OCI-M1 (cell line): ENCODE measurements around the gene SENP1.
"Not testable (repeated sequence)": the region's sequence is repeated elsewhere in the genome, so short reads cannot be mapped to it uniquely, and the experiment has no call there.

Experiments
- DNase-seq: peaks from one replicate; lab custom pipeline; 2025; lab: John Stamatoyannopoulos, UW

SENP1 gene

GRCh38 chr12:48111312-48111693, 5.4 kb upstream of the SENP1 start:
- DNase-seq = not testable (repeated sequence)

- no peak for DNase-seq
These were observed 4.9 kb upstream of the SENP1 start for GRCh38 chr12:48110691-48111311.

- DNase-seq = no peak
These were observed 3.5 kb upstream of the SENP1 start for GRCh38 chr12:48109424-48109823.

- no peak for DNase-seq
These were observed 1.1 kb upstream of the SENP1 start for GRCh38 chr12:48106681-48107613.

GRCh38 chr12:48105321-48105866, 485 bp downstream of the SENP1 start:
- DNase-seq = peak; percentile 71

- DNase-seq = peak; percentile 43
These were observed 1.3 kb downstream of the SENP1 start for GRCh38 chr12:48104531-48104930.

GRCh38 chr12:48092611-48093010, 13.3 kb downstream of the SENP1 start:
- no peak for DNase-seq

GRCh38 chr12:48086327-48086726, 19.6 kb downstream of the SENP1 start:
- DNase-seq = no peak

GRCh38 chr12:48084841-48085460, 20.9 kb downstream of the SENP1 start:
- no peak for DNase-seq

GRCh38 chr12:48084066-48084465, 21.8 kb downstream of the SENP1 start:
- peak; percentile 21 for DNase-seq

GRCh38 chr12:48080821-48081220, 25.1 kb downstream of the SENP1 start:
- no peak for DNase-seq

GRCh38 chr12:48080285-48080684, 25.6 kb downstream of the SENP1 start:
- DNase-seq = no peak

GRCh38 chr12:48078901-48079300, 27.0 kb downstream of the SENP1 start:
- no peak for DNase-seq

- DNase-seq = no peak
These were observed 28.8 kb downstream of the SENP1 start for GRCh38 chr12:48077111-48077510.

- no peak for DNase-seq
These were observed 30.0 kb downstream of the SENP1 start for GRCh38 chr12:48075832-48076231.

GRCh38 chr12:48074266-48074665, 31.6 kb downstream of the SENP1 start:
- no peak for DNase-seq

- DNase-seq = no peak
These were observed 33.6 kb downstream of the SENP1 start for GRCh38 chr12:48072266-48072665.

- DNase-seq = no peak
These were observed 34.1 kb downstream of the SENP1 start for GRCh38 chr12:48071808-48072207.

- DNase-seq = no peak
These were observed 35.1 kb downstream of the SENP1 start for GRCh38 chr12:48070731-48071130.

- no peak for DNase-seq
These were observed 35.8 kb downstream of the SENP1 start for GRCh38 chr12:48070033-48070432.

- DNase-seq = peak; percentile 29
These were observed 36.6 kb downstream of the SENP1 start for GRCh38 chr12:48069241-48069640.

- DNase-seq = no peak
These were observed 37.4 kb downstream of the SENP1 start for GRCh38 chr12:48068457-48068856.
